Left hindlimb (tissue), 1 donor: ENCODE data around the gene CATSPERB.
"Not testable (repeated sequence)": the region's sequence is repeated elsewhere in the genome, so short reads cannot be mapped to it uniquely, and the experiment has no call there.

Source experiments
- DNase-seq: peaks from one replicate; pipeline ENCODE4 v3.0.0-alpha.2; 2018

Gene CATSPERB

GRCh38 chr14:91654836-91655235 is 77.0 kb downstream of the CATSPERB start:
- DNase-seq, result no peak

- DNase-seq, result no peak
These were observed 78.4 kb downstream of the CATSPERB start for GRCh38 chr14:91653451-91653850.

GRCh38 chr14:91649930-91650329 is 82.0 kb downstream of the CATSPERB start:
- no peak for DNase-seq

GRCh38 chr14:91647856-91648255 is 84.0 kb downstream of the CATSPERB start:
- DNase-seq, result no peak

GRCh38 chr14:91636604-91637003 is 95.3 kb downstream of the CATSPERB start:
- no peak for DNase-seq

GRCh38 chr14:91624757-91625156 is 107.1 kb downstream of the CATSPERB start:
- no peak for DNase-seq

- DNase-seq, result no peak
These were observed 117.7 kb downstream of the CATSPERB start for GRCh38 chr14:91614187-91614586.

GRCh38 chr14:91613459-91614112 is 118.3 kb downstream of the CATSPERB start:
- DNase-seq, result no peak

- DNase-seq, result no peak
These were observed 120.4 kb downstream of the CATSPERB start for GRCh38 chr14:91611528-91611927.

GRCh38 chr14:91609161-91609560 is 122.7 kb downstream of the CATSPERB start:
- DNase-seq, result no peak

GRCh38 chr14:91607322-91608047 is 124.4 kb downstream of the CATSPERB start:
- DNase-seq, result no peak

- DNase-seq, result no peak
These were observed 125.0 kb downstream of the CATSPERB start for GRCh38 chr14:91606851-91607250.

- not testable (repeated sequence) for DNase-seq
These were observed 127.3 kb downstream of the CATSPERB start for GRCh38 chr14:91604611-91605010.

- DNase-seq, result no peak
These were observed 131.9 kb downstream of the CATSPERB start for GRCh38 chr14:91599994-91600393.

- no peak for DNase-seq
These were observed 136.2 kb downstream of the CATSPERB start for GRCh38 chr14:91595736-91596135.

- DNase-seq, result not testable (repeated sequence)
These were observed 137.9 kb downstream of the CATSPERB start for GRCh38 chr14:91593957-91594356.

GRCh38 chr14:91586410-91586809 is 145.5 kb downstream of the CATSPERB start:
- DNase-seq, result no peak

GRCh38 chr14:91585856-91586255 is 146.0 kb downstream of the CATSPERB start:
- DNase-seq, result no peak

GRCh38 chr14:91582761-91583160 is 149.1 kb downstream of the CATSPERB start:
- DNase-seq, result no peak

- DNase-seq, result no peak
These were observed 150.9 kb downstream of the CATSPERB start for GRCh38 chr14:91580876-91581577.

- no peak for DNase-seq
These were observed 154.2 kb downstream of the CATSPERB start for GRCh38 chr14:91577632-91578233.

- DNase-seq, result no peak
These were observed 156.2 kb downstream of the CATSPERB start for GRCh38 chr14:91575469-91576208.
